HG02763 (cell line): ENCODE measurements around the gene ADGRL3.

Source experiments
- ATAC-seq: cut with Tn5 transposase; IDR thresholded peaks from one replicate; pipeline ENCODE4 v1.9.1; 2021; ENCODE audit warnings: mild to moderate bottlenecking, moderate library complexity; ENCODE audit not compliant: unreplicated experiment

The ADGRL3 gene

DNA sequence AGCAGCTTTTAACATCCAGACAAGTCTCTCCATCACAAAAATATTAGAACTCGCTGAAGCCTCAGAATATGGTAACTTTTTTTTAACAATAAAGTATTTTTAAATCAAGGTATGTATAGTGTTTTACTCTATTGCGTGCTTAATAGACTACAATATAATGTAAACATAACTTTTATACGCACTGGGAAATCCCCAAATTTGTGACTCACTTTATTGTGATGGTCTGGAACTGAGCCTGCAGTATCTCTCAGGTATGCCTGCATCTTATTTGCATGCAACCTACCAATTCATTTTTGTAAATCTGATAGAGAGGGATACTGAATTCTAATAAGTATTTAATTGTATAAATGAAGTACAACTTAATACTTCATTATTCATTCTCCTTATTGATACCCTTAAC, 823.5 kb downstream of the ADGRL3 start:
- ATAC-seq: no peak

GRCh38 chr4:62028745-62029144, 828.6 kb downstream of the ADGRL3 start:
- no peak for ATAC-seq

DNA sequence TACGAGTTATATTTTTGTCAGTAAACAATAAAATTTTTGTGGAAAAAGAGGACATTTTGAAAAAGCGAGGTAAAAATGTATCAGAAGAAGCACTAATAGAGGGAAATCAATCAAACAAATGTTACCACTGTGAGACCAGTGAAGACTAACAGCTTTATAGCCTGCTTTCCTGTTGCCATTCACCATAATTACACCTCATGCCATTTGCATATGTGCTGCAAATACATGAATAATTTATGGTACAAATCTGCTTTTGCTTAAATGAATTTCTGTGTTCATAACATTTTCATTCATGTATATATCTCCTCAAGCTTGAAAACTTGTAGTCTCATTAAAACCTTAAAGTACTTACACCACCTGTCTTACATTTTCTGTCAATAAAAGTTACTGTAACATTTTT, 830.8 kb downstream of the ADGRL3 start:
- no peak for ATAC-seq

DNA sequence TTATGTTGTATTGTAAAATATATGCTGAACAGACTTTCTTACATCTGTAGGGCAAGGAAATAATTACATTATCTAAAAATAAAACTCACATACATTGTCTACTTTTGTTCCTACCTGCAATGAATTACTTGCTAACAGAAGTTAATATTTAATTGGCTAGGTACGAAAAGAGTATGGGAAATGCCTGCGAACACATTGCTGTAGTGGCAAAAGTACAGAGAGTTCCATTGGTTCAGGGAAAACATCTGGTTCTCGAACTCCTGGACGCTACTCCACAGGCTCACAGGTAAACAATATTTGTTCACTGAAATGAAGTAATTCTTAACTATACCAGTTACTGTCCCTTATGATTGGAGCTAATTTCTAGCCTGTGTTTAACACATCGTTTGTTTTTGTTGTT, 837.4 kb downstream of the ADGRL3 start:
- ATAC-seq: no peak

- ATAC-seq: no peak
Measured at GRCh38 chr4:62051332-62051731, 851.2 kb downstream of the ADGRL3 start.

DNA sequence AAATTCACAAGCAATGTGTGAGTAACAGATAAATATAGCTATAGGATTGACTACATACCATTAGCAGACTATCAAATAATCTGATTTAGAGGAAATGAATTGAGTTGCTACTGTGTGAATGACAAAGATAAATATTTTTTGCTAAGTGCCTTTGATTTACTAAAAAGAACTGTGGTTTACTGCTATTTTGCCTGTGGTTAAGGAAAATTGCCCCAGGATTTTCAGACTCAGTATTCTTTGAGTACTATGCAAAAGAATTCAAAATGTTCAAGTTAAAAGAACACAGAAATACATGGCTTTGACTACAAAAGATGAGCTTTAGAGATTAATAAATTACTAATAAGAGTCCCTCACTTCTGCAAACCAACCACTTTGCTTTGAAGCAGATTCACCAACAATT, 853.8 kb downstream of the ADGRL3 start:
- ATAC-seq: no peak

DNA sequence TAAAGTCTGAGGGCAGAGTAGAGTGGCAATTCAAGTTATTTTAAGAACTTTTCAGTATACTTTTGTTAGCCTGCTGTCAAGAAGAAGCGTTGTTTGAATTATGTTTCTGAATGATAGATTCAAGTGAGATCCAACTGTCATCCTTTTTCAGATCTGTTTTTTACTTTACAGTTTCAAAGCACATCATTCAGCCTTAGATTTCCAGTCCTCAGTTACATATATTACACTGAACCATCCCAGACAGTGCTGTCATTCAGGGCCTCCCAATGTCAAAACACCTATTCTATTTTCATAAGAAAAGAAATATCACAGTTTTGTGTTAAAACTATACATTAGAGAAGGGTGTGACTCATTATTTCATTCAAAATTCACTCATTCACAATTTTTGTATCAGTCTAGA, 856.9 kb downstream of the ADGRL3 start:
- no peak for ATAC-seq

DNA sequence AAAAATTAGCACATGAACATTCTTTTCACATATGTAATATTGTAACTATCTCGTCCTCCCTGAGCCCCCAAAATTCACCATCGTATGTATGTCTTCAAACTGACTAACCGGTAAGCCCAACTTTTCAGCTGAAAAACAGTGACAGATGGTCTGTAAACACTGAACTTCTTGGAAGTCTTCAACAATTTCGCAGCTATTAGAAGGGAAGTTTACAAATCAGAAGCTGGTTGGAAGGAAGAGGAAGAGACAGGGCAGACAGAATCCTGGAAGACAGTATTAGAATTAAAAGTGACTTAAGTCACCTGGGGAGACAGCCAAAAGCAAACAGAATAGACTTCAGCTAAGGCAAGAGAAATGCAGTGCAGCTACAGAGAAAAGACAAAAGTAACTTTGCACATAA, 858.4 kb downstream of the ADGRL3 start:
- ATAC-seq: no peak

GRCh38 chr4:62070291-62070852, 870.2 kb downstream of the ADGRL3 start:
- ATAC-seq: no peak

DNA sequence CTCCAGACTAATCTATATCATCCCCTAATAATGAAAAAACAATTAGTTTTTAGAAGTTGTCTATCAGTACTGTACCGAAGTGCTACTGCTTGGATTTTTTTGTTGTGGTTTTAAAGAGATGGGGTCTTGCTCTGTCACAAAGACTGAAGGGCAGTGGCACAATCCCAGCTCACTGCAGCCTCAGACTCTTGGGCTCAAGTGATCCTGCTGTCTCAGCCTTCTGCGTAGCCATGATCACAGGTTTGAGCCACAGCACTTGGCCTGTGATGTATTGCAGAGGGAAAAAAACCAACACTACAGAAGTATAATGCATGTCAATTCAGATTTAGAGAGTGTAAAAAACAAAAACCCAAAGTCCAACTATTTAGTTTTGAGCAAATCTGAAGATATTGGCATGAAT, 875.0 kb downstream of the ADGRL3 start:
- ATAC-seq: no peak

GRCh38 chr4:62075521-62075920, 875.4 kb downstream of the ADGRL3 start:
- ATAC-seq: no peak

GRCh38 chr4:62077406-62077805, 877.3 kb downstream of the ADGRL3 start:
- no peak for ATAC-seq

DNA sequence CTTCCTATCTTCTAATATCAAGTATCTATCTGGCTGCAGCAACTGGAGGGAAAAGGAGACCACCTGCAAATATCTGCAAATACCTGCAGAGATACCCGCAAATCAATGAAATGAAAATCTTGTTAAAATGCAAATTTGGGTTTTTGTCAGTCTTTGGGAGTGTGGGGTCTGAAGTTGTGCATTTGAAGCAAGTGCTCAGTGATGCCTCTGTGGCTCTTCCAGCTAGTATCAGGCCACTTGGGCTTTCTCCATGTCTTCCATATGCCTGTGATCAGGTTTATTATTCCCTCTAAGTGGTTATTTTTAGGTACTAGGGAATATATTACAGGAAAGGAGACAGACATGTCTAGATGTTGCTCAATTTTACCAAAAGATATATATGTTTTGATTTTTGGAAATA, 880.3 kb downstream of the ADGRL3 start:
- no peak for ATAC-seq

- ATAC-seq: no peak
Measured at GRCh38 chr4:62087706-62088105, 887.6 kb downstream of the ADGRL3 start.

- no peak for ATAC-seq
Measured at GRCh38 chr4:62093735-62094134, 893.6 kb downstream of the ADGRL3 start.

GRCh38 chr4:62096881-62097280, 896.8 kb downstream of the ADGRL3 start:
- ATAC-seq: no peak

DNA sequence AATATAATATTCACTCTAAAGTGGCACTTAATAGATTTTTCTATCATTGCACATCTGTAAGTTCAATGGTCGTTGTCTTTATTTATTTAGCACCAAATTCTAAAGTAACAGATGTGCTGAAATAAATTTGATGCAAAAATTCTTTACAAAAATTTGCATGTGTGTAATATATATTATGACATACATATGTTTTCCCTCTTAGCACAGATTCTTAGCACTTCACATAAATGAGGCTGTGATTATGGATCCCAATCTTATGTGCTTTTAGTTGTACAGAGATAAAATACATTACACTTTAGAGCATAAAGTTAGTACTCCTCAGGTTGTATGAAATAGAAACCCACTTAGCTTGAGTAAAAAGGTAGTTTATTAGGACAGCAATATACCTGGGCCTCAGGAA, 915.1 kb downstream of the ADGRL3 start:
- ATAC-seq: no peak

- no peak for ATAC-seq
Measured at GRCh38 chr4:62117886-62118285, 917.8 kb downstream of the ADGRL3 start.

GRCh38 chr4:62118558-62118957, 918.4 kb downstream of the ADGRL3 start:
- no peak for ATAC-seq

- no peak for ATAC-seq
Measured at GRCh38 chr4:62119195-62119594, 919.1 kb downstream of the ADGRL3 start.

DNA sequence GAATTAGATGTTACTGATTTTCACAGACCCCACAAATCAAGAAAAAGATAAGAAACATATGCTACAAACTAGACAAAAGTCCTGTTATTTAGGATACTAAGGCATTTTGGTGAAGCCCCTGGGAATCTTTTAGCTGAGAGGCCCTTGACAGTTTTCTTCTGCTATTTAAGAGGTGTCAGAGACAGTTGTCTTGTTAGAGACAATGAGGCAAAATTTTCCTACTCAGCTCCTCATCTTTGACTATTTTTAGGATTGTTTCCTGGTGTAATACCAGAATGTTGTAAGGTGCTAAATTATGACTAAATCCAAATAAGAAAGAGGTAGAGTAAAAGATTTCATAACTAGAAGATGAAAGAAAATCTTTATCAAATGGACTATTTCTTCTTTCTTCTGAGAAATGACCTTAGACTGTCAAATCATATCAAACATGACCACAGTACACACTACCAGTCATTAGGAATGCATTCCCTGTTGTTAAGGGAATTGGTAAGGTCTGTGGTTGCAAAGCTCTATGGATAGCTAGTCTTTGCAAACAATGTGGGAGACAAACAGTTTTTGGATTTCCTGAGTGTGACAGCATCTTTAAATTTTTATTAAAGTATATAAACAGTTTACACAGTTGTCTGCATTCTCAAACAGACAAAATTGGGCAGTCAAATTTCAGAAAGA, 926.1 kb downstream of the ADGRL3 start:
- ATAC-seq: no peak
